Fibroblast of lung (primary cell): ENCODE results near the gene LIPG. TPM values are rescaled to one million over a fixed set of nuclear protein-coding genes. Genes with fewer than 3 reads are reported as not detected.

ENCODE experiments used
- DNase-seq, 2 donors: peaks; one replicate each; pipeline versions ENCODE4 v3.0.0 to v3.0.0-alpha.2; 2010; ENCODE audit warnings: low read depth in 2 of 2
- H2AFZ ChIP-seq: 2 replicates; pipeline ENCODE4 v1.5.1; 2012; ENCODE audit warnings: low read length, control low read depth, inconsistent platforms
- H3K27ac ChIP-seq: 2 replicates; pipeline ENCODE4 v1.5.1; 2011; ENCODE audit warnings: low read length, control low read depth; ENCODE audit not compliant: insufficient read depth
- H3K27me3 ChIP-seq: 2 replicates; pipeline ENCODE4 v1.5.1; 2011; ENCODE audit warnings: mild to moderate bottlenecking, low read length; ENCODE audit not compliant: control insufficient read depth, insufficient read depth
- H3K36me3 ChIP-seq: 2 replicates; pipeline ENCODE4 v1.5.1; 2011; ENCODE audit warnings: low read length; ENCODE audit not compliant: control insufficient read depth, insufficient read depth
- H3K4me1 ChIP-seq: 2 replicates; pipeline ENCODE4 v1.5.1; 2011; ENCODE audit warnings: low read length; ENCODE audit not compliant: control insufficient read depth, insufficient read depth; ENCODE audit errors: extremely low read depth
- H3K4me2 ChIP-seq: 2 replicates; pipeline ENCODE4 v1.5.1; 2011; ENCODE audit warnings: low read length, control low read depth; ENCODE audit not compliant: insufficient read depth; ENCODE audit errors: extremely low read depth
- H3K4me3 ChIP-seq, 4 experiments: fragments of 200-600 bp in 1 of 4; sonication (generic) in 1 of 4; replicated peaks in 1 of 4; 2 replicates each; pipeline ENCODE4 v1.5.1; 2011 to 2016; ENCODE audit warnings: low read length in 4 of 4, low read depth in 3 of 4, mild to moderate bottlenecking in 3 of 4, control low read depth in 2 of 4, inconsistent platforms in 1 of 4, mixed read lengths in 1 of 4; ENCODE audit not compliant: insufficient read depth in 1 of 4; ENCODE audit errors: control extremely low read depth in 1 of 4
- H3K79me2 ChIP-seq: 2 replicates; pipeline ENCODE4 v1.5.1; 2012; ENCODE audit warnings: mild to moderate bottlenecking, low read length, inconsistent platforms; ENCODE audit not compliant: control insufficient read depth, insufficient read depth
- H3K9ac ChIP-seq: 2 replicates; pipeline ENCODE4 v1.5.1; 2011; ENCODE audit warnings: mild to moderate bottlenecking, low read length, control low read depth; ENCODE audit not compliant: insufficient read depth
- H3K9me3 ChIP-seq: 2 replicates; pipeline ENCODE4 v1.5.1; 2012; ENCODE audit warnings: low read depth, low read length; ENCODE audit not compliant: control insufficient read depth, insufficient read depth
- H4K20me1 ChIP-seq: 2 replicates; pipeline ENCODE4 v1.5.1; 2011; ENCODE audit warnings: low read length; ENCODE audit not compliant: control insufficient read depth, insufficient read depth; ENCODE audit errors: extremely low read depth
- EZH2 ChIP-seq: IDR thresholded peaks from 2 replicates; pipeline ENCODE4 v1.5.1; 2012; ENCODE audit warnings: low read length, control low read depth, mild to moderate bottlenecking; ENCODE audit errors: missing control alignments
- polyA plus RNA-seq, 2 donors: library from polyadenylated mRNA; depleted of rRNA in 1 of 2; stranded (reverse) in 1 of 2; unstranded in 1 of 2; fragments of >200 nt; gene quantifications; 2 replicates each; pipeline ENCODE4 v1.2.1, GENCODE V29; 2011 to 2012; ENCODE audit warnings: missing spikeins in 1 of 2
- total RNA-seq: library from RNA; depleted of rRNA; stranded (reverse); fragments of >200 nt; gene quantifications from 2 replicates; pipeline ENCODE4 v1.2.1, GENCODE V29; 2014
- TF ChIP-seq, protein P1 (sequence below), 2 donors: IDR thresholded peaks in 1 of 2; conservative IDR thresholded peaks in 1 of 2; 1 replicate in 1 of 2; 2 replicates in 1 of 2; pipeline ENCODE4 v1.5.1; 2011 to 2012; ENCODE audit warnings: low read length in 2 of 2, control low read depth in 1 of 2, inconsistent platforms in 1 of 2, low read depth in 1 of 2, mild to moderate bottlenecking in 1 of 2

Gene LIPG
- total and polyA plus RNA-seq, 2 donors (not counting 1 experiment from before 2014, with no cell fraction given), result 0.30 to 0.50 TPM

DNA sequence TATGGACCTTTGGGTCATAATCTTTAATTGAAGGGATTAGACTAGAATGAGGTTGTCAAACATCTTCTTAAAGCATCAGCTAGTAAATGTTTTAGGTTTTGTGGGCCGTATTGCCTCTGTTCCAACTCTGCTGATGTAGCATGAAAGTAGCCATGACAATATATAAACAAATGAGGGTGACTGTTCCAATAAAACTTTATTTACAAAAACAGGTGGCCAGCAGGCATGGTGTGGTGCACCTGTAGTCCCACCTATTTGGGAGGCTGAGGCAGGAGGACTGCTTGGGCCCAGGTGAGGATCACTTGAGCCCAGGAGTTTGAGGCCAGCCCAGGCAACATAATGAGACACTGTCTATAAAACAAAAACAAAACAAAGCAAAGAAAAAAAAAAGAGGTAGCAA, 18.4 kb downstream of the LIPG start:
- no peaks in the 10 kb centered on the region for H3K36me3 ChIP-seq
- peaks cover 2% of the 10 kb centered on the region for H3K27me3 ChIP-seq
- H3K9ac ChIP-seq, result no peak overlapping the region
- DNase-seq, result no peak
- no peak overlapping the region for H3K4me3 ChIP-seq
- H3K4me1 ChIP-seq, result no peaks in the 10 kb centered on the region
- no peaks in the 10 kb centered on the region for H3K79me2 ChIP-seq
- H3K9me3 ChIP-seq, result no peaks in the 10 kb centered on the region
- no peak overlapping the region for H2AFZ ChIP-seq
- no peak overlapping the region for H3K4me2 ChIP-seq
- H3K27ac ChIP-seq, result no peak overlapping the region
- no peak for TF ChIP-seq EZH2
- TF ChIP-seq, protein P1, sequence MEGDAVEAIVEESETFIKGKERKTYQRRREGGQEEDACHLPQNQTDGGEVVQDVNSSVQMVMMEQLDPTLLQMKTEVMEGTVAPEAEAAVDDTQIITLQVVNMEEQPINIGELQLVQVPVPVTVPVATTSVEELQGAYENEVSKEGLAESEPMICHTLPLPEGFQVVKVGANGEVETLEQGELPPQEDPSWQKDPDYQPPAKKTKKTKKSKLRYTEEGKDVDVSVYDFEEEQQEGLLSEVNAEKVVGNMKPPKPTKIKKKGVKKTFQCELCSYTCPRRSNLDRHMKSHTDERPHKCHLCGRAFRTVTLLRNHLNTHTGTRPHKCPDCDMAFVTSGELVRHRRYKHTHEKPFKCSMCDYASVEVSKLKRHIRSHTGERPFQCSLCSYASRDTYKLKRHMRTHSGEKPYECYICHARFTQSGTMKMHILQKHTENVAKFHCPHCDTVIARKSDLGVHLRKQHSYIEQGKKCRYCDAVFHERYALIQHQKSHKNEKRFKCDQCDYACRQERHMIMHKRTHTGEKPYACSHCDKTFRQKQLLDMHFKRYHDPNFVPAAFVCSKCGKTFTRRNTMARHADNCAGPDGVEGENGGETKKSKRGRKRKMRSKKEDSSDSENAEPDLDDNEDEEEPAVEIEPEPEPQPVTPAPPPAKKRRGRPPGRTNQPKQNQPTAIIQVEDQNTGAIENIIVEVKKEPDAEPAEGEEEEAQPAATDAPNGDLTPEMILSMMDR (conservative IDR thresholded peaks at IDR 0.05 in 1 of 2, IDR thresholded peaks at IDR 0.05 in 1 of 2; ENCODE audit: low read depth in 1 of 2, low read length in 2 of 2), result no peak
- H4K20me1 ChIP-seq, result no peaks in the 10 kb centered on the region

DNA sequence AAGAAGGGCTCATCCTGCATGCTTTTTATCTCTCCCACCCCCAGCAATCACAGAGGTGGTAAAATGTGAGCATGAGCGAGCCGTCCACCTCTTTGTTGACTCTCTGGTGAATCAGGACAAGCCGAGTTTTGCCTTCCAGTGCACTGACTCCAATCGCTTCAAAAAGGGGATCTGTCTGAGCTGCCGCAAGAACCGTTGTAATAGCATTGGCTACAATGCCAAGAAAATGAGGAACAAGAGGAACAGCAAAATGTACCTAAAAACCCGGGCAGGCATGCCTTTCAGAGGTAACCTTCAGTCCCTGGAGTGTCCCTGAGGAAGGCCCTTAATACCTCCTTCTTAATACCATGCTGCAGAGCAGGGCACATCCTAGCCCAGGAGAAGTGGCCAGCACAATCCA, 19.5 kb downstream of the LIPG start:
- TF ChIP-seq, protein P1 (conservative IDR thresholded peaks at IDR 0.05 in 1 of 2, IDR thresholded peaks at IDR 0.05 in 1 of 2; ENCODE audit: low read depth in 1 of 2, low read length in 2 of 2), result no peak
- TF ChIP-seq EZH2, result no peak
- H2AFZ ChIP-seq, result no peak overlapping the region
- no peak overlapping the region for H3K4me2 ChIP-seq
- H3K36me3 ChIP-seq, result no peaks in the 10 kb centered on the region
- no peaks in the 10 kb centered on the region for H3K4me1 ChIP-seq
- H3K27me3 ChIP-seq, result peaks cover 2% of the 10 kb centered on the region
- no peak overlapping the region for H3K27ac ChIP-seq
- no peak for DNase-seq
- no peaks in the 10 kb centered on the region for H4K20me1 ChIP-seq
- H3K79me2 ChIP-seq, result no peaks in the 10 kb centered on the region
- no peak overlapping the region for H3K4me3 ChIP-seq
- H3K9ac ChIP-seq, result no peak overlapping the region
- H3K9me3 ChIP-seq, result no peaks in the 10 kb centered on the region

DNA sequence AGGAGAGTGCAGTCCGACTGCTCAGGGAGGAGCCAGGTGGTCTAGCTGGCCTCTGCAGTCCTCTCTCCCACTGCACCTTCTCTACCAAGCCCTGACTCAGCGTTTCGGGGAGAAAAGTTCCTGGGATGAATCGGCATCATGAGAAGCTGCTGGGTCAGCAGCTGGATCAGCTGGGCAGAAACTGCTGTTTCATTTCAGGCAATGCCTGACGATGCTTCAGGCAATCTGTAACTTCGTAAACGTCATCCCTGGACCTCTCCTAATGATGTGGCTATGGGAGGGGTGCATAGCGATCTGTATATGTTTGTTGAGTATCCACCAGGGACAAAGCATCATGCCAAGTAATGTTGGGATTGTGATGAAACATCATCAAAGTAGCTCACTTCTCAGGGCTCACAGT, 20.7 kb downstream of the LIPG start:
- no peaks in the 10 kb centered on the region for H4K20me1 ChIP-seq
- no peak overlapping the region for H3K4me3 ChIP-seq
- H3K4me1 ChIP-seq, result no peaks in the 10 kb centered on the region
- no peak overlapping the region for H3K4me2 ChIP-seq
- H3K9ac ChIP-seq, result no peak overlapping the region
- no peak for TF ChIP-seq EZH2
- TF ChIP-seq, protein P1 (conservative IDR thresholded peaks at IDR 0.05 in 1 of 2, IDR thresholded peaks at IDR 0.05 in 1 of 2; ENCODE audit: low read depth in 1 of 2, low read length in 2 of 2), result no peak
- no peak overlapping the region for H3K27ac ChIP-seq
- DNase-seq, result peak in 1 of 2 donors; percentile 85
- H3K36me3 ChIP-seq, result no peaks in the 10 kb centered on the region
- H3K9me3 ChIP-seq, result no peaks in the 10 kb centered on the region
- no peak overlapping the region for H2AFZ ChIP-seq
- peaks cover 2% of the 10 kb centered on the region for H3K27me3 ChIP-seq
- H3K79me2 ChIP-seq, result no peaks in the 10 kb centered on the region
